OCI-LY1 (cell line): ENCODE measurements around the gene PRPS2.

Experiments used
- H2AFZ ChIP-seq: fragments of 200-600 bp; sonication (generic), shearing (Covaris generic); 2 replicates; pipeline ENCODE4 v1.6.0; 2014; ENCODE audit warnings: antibody characterized with exemption, mild to moderate bottlenecking, low read length
- H3F3A ChIP-seq: fragments of 200-600 bp; sonication (generic), shearing (Covaris generic); 2 replicates; pipeline ENCODE4 v1.6.0; 2014; ENCODE audit warnings: mild to moderate bottlenecking, antibody characterized with exemption, low read length, moderate library complexity; ENCODE audit not compliant: insufficient read depth
- H3K27ac ChIP-seq: fragments of 200-600 bp; sonication (generic); 2 replicates; pipeline ENCODE4 v1.5.1; 2014; ENCODE audit warnings: low read length, mixed run types, mild to moderate bottlenecking, low read depth; ENCODE audit not compliant: poor library complexity, severe bottlenecking
- H3K27me3 ChIP-seq: fragments of 200-600 bp; sonication (generic); 2 replicates; pipeline ENCODE4 v1.6.0; 2014; ENCODE audit warnings: antibody characterized with exemption, mild to moderate bottlenecking, low read length, moderate library complexity; ENCODE audit not compliant: insufficient read depth
- H3K36me3 ChIP-seq: fragments of 200-600 bp; sonication (generic); 2 replicates; pipeline ENCODE4 v1.6.1; 2014; ENCODE audit warnings: mild to moderate bottlenecking, antibody characterized with exemption, low read length, moderate library complexity, mixed read lengths; ENCODE audit not compliant: insufficient read depth
- H3K4me1 ChIP-seq: fragments of 200-600 bp; sonication (generic); 2 replicates; pipeline ENCODE4 v1.5.1; 2014; ENCODE audit warnings: mild to moderate bottlenecking, low read length, moderate library complexity; ENCODE audit not compliant: insufficient read depth, severe bottlenecking
- H3K4me2 ChIP-seq: fragments of 200-600 bp; sonication (generic), shearing (Covaris generic); 2 replicates; pipeline ENCODE4 v1.6.1; 2014; ENCODE audit warnings: low read length
- H3K4me3 ChIP-seq: fragments of 200-600 bp; sonication (generic); 2 replicates; pipeline ENCODE4 v1.5.1; 2014; ENCODE audit warnings: low read length, low read depth, mild to moderate bottlenecking, mixed read lengths; ENCODE audit not compliant: poor library complexity, severe bottlenecking
- H3K79me2 ChIP-seq: fragments of 200-600 bp; shearing (Covaris generic); 2 replicates; pipeline ENCODE4 v1.6.1; 2016; ENCODE audit warnings: mixed run types, low read length, mixed read lengths; ENCODE audit not compliant: insufficient read depth
- H3K9ac ChIP-seq: fragments of 200-600 bp; sonication (generic), shearing (Covaris generic); 2 replicates; pipeline ENCODE4 v1.6.1; 2014; ENCODE audit warnings: mild to moderate bottlenecking, low read length, mixed read lengths
- H3K9me2 ChIP-seq: fragments of 200-600 bp; sonication (generic), shearing (Covaris generic); 2 replicates; pipeline ENCODE4 v1.6.1; 2014; ENCODE audit warnings: low read depth, mild to moderate bottlenecking, low read length, mixed read lengths
- H3K9me3 ChIP-seq: fragments of 200-600 bp; shearing (Covaris generic); 2 replicates; pipeline ENCODE4 v1.6.1; 2014; ENCODE audit warnings: low read length, mixed read lengths
- H4K20me1 ChIP-seq: fragments of 200-600 bp; sonication (generic), shearing (Covaris generic); 2 replicates; pipeline ENCODE4 v1.6.0; 2016; ENCODE audit warnings: mild to moderate bottlenecking, low read length; ENCODE audit not compliant: insufficient read depth
- EZH2 ChIP-seq: fragments of 200-600 bp; sonication (generic), shearing (Covaris generic); IDR thresholded peaks from 2 replicates; pipeline ENCODE4 v1.8.0; 2017; ENCODE audit warnings: borderline replicate concordance, mixed run types, mild to moderate bottlenecking, antibody characterized with exemption, low read length, moderate library complexity, mixed read lengths
- TF ChIP-seq, protein P1 (sequence below): fragments of 200-600 bp; sonication (generic), shearing (Covaris generic); IDR thresholded peaks from 2 replicates; pipeline ENCODE4 v1.5.1; 2017; ENCODE audit warnings: mild to moderate bottlenecking, antibody characterized with exemption, low read length, moderate library complexity, mixed read lengths

PRPS2 gene

GRCh38 chrX:12771445-12772069, 19.7 kb upstream of the PRPS2 start:
- Histone ChIP-seq H3K4me3 (no peak overlapping the region), H3K4me2 (peak overlapping the region; percentile 16; the same call in 1 of the 2 replicates), H3K4me1 (no peaks in the 10 kb centered on the region), H3K9ac (no peak overlapping the region), H3F3A (no peaks in the 10 kb centered on the region), H3K36me3 (no peaks in the 10 kb centered on the region), H3K79me2 (no peaks in the 10 kb centered on the region), H3K27ac (no peak overlapping the region), H3K9me2 (no peaks in the 10 kb centered on the region), H3K9me3 (no peaks in the 10 kb centered on the region), H3K27me3 (no peaks in the 10 kb centered on the region), H4K20me1 (no peaks in the 10 kb centered on the region), H2AFZ (no peak overlapping the region)
- TF ChIP-seq, protein P1, sequence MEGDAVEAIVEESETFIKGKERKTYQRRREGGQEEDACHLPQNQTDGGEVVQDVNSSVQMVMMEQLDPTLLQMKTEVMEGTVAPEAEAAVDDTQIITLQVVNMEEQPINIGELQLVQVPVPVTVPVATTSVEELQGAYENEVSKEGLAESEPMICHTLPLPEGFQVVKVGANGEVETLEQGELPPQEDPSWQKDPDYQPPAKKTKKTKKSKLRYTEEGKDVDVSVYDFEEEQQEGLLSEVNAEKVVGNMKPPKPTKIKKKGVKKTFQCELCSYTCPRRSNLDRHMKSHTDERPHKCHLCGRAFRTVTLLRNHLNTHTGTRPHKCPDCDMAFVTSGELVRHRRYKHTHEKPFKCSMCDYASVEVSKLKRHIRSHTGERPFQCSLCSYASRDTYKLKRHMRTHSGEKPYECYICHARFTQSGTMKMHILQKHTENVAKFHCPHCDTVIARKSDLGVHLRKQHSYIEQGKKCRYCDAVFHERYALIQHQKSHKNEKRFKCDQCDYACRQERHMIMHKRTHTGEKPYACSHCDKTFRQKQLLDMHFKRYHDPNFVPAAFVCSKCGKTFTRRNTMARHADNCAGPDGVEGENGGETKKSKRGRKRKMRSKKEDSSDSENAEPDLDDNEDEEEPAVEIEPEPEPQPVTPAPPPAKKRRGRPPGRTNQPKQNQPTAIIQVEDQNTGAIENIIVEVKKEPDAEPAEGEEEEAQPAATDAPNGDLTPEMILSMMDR, result peak; percentile 97
- TF ChIP-seq EZH2, result no peak

GRCh38 chrX:12777670-12778069, 13.5 kb upstream of the PRPS2 start:
- no peaks in the 10 kb centered on the region for H3K36me3 ChIP-seq
- H3K4me3 ChIP-seq, result no peak overlapping the region
- no peak for TF ChIP-seq EZH2
- TF ChIP-seq, protein P1, result no peak
- no peaks in the 10 kb centered on the region for H3K27me3 ChIP-seq
- no peaks in the 10 kb centered on the region for H3K9me3 ChIP-seq
- H3K4me2 ChIP-seq, result no peak overlapping the region
- no peaks in the 10 kb centered on the region for H3F3A ChIP-seq
- no peaks in the 10 kb centered on the region for H3K79me2 ChIP-seq
- H3K27ac ChIP-seq, result no peak overlapping the region
- no peaks in the 10 kb centered on the region for H3K9me2 ChIP-seq
- H3K9ac ChIP-seq, result no peak overlapping the region
- no peaks in the 10 kb centered on the region for H4K20me1 ChIP-seq
- no peak overlapping the region for H2AFZ ChIP-seq
- H3K4me1 ChIP-seq, result no peaks in the 10 kb centered on the region

DNA sequence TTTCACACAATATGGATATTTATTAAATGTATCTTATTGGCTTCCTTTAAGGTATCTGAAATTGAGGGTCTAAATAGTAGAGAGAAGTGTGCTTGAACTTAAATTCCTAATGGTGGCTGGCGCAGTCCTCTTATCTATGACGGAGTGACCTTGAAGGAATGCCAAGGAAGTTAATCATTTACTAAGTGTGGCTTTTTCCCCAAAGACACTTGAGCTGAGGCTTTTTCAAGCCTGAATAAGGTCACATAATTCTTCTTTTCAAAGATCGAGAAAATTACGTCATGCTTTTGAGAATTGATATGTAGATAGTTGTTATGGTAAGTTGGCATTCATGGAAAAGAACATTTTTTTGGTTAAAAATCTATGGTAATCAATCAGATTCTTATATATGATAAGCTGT, 11.7 kb upstream of the PRPS2 start:
- Histone ChIP-seq H3K27ac (no peak overlapping the region), H3K4me1 (no peaks in the 10 kb centered on the region), H3K79me2 (no peaks in the 10 kb centered on the region), H3K4me2 (no peak overlapping the region), H3K9me3 (no peaks in the 10 kb centered on the region), H4K20me1 (no peaks in the 10 kb centered on the region), H3K36me3 (no peaks in the 10 kb centered on the region), H3K4me3 (no peak overlapping the region), H3K27me3 (no peaks in the 10 kb centered on the region), H3F3A (no peaks in the 10 kb centered on the region), H2AFZ (no peak overlapping the region), H3K9me2 (no peaks in the 10 kb centered on the region), H3K9ac (no peak overlapping the region)
- TF ChIP-seq, protein P1, result no peak
- TF ChIP-seq EZH2, result no peak
